ENCODE results near the gene RPTOR.
A peak's percentile ranks its signal among the peaks of the same experiment; 100 is the strongest.

The RPTOR gene

DNA sequence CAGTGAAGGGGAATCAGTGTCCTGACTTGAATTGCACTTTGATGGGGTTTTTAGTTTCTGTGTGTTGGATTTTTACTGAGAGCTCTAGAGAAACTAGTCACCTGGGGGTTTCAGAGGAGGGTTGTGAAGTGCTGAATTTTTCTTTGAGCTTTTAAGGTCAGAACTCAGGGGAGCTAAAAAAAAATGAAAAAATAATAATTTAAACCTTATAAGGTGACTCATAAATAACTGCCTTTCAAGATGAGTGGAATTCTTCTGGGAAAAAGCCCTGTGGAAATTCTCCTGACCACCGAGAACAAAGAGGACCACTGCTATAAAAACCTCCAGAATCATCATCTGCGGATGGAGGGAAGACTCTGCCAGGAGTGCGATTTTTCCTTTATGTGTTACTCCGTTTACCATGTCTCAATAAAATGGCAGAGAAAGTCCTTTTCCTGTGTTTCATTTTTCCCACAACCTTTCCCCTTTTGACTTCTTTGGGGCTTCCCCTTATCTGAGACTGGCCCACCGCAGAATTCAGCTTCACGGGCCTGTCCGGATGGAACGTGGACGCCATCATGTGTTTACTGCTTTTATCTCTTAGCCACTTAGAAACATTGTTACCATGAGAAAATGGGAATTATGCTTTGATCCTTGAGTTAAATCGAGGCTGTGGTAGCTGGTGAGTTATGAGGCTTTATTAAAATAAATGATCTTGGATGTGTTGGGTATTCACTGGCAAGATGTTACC lies 39.7 kb downstream of the RPTOR start:
- no peak overlapping the region for H3K4me3 Mint-ChIP-seq
- peaks cover 29% of the 10 kb centered on the region for H3K36me3 Mint-ChIP-seq (ENCODE audit: low read depth)
- no peaks in the 10 kb centered on the region for H3K9me3 Mint-ChIP-seq
- DNase-seq = no peak
- peak overlapping the region; percentile 53 for H3K27ac Mint-ChIP-seq
- peaks cover 58% of the 10 kb centered on the region for H3K4me1 Mint-ChIP-seq (ENCODE audit: low read depth)
- H3K27me3 Mint-ChIP-seq = no peaks in the 10 kb centered on the region

DNA sequence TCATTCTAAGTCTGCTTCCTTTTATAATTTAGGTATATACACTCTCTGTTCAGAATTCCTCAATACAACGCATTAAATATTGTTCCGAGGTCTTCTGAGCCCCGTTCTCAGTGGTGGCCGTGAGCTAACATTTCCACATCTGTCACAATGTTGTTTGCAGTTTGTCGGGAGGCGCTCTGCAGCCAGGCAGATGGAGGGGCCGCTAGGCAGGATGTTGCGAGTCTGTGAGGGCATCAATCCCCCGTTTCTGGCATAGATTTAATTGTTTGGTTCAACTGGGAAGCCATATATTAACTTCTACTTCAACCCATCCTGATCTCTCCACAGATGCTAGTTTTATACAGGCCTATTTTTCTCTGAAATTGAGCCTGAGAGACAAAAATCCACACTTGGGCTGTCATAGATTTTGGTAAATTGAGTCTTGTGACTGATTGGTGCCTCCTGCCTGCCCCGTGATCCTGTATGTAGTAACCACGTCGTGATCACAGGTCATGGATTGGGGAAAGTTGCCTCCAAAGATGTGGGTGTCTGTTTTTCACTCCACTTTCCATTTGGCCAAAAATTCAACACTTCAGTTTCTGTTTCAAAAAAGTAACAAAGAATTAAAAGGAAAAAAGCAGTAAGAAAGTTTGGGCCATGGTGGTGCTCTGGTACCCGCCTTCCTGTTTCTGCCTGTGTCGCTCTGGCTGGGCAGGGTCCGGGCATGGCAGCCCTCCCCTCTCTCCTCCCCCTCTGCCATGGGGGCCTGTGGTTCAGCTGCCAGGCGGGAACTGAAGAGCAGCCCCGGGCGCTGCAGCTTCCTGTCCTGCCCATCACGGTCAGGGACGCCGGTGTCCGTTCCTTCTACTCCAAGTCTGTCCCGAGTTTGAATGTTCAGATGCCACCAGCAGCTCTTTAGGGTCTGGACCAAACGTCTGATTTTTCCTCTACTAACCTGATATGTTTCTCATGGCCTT lies 41.5 kb downstream of the RPTOR start:
- Mint-ChIP-seq H3K27me3 (no peaks in the 10 kb centered on the region), H3K4me3 (peak overlapping the region; percentile 15), H3K4me1 (ENCODE audit: low read depth) (peaks cover 70% of the 10 kb centered on the region), H3K27ac (peak overlapping the region; percentile 66), H3K36me3 (ENCODE audit: low read depth) (peaks cover 22% of the 10 kb centered on the region), H3K9me3 (no peaks in the 10 kb centered on the region)
- no peak for DNase-seq

- Mint-ChIP-seq H3K27me3 (no peaks in the 10 kb centered on the region), H3K4me1 (ENCODE audit: low read depth) (peaks cover 74% of the 10 kb centered on the region), H3K4me3 (peak overlapping the region; percentile 15), H3K9me3 (no peaks in the 10 kb centered on the region), H3K27ac (peak overlapping the region; percentile 66), H3K36me3 (ENCODE audit: low read depth) (peaks cover 19% of the 10 kb centered on the region)
- DNase-seq = no peak
These were observed 42.2 kb downstream of the RPTOR start for GRCh38 chr17:80586846-80587228.

- Mint-ChIP-seq H3K9me3 (no peaks in the 10 kb centered on the region), H3K27ac (no peak overlapping the region), H3K27me3 (no peaks in the 10 kb centered on the region), H3K4me3 (no peak overlapping the region), H3K36me3 (ENCODE audit: low read depth) (peaks cover 10% of the 10 kb centered on the region), H3K4me1 (ENCODE audit: low read depth) (peaks cover 76% of the 10 kb centered on the region)
- no peak for DNase-seq
These were observed 44.2 kb downstream of the RPTOR start for GRCh38 chr17:80588702-80589383.

GRCh38 chr17:80591788-80592187 lies 47.1 kb downstream of the RPTOR start:
- Mint-ChIP-seq H3K4me1 (ENCODE audit: low read depth) (peaks cover 79% of the 10 kb centered on the region), H3K4me3 (no peak overlapping the region), H3K27ac (peak overlapping the region; percentile 35), H3K9me3 (no peaks in the 10 kb centered on the region), H3K27me3 (no peaks in the 10 kb centered on the region), H3K36me3 (ENCODE audit: low read depth) (peaks cover 4% of the 10 kb centered on the region)
- DNase-seq = no peak

DNA sequence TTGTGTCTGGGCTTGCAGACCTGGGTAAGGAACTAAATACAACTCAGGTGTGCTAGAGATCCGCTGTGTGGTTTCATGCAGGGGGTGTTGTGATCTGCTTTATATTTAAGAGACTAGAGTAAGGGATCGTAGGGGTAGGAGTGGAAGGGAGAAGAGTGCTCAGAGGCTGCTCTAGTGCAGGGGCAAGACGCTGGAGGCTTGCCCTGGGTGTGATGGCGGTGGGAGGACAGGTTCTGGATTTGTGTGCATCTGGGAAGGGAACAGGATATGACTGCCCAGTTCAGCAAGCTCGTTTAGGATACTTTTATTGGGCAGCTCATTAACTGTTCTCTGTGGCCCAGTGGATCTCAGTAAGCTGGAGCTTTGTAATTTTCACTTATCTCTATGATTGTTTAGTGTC lies 47.6 kb downstream of the RPTOR start:
- Mint-ChIP-seq H3K9me3 (no peaks in the 10 kb centered on the region), H3K27me3 (no peaks in the 10 kb centered on the region), H3K36me3 (ENCODE audit: low read depth) (peaks cover under 1% of the 10 kb centered on the region), H3K4me1 (ENCODE audit: low read depth) (peaks cover 80% of the 10 kb centered on the region), H3K27ac (peak overlapping the region; percentile 35), H3K4me3 (no peak overlapping the region)
- DNase-seq = no peak

DNA sequence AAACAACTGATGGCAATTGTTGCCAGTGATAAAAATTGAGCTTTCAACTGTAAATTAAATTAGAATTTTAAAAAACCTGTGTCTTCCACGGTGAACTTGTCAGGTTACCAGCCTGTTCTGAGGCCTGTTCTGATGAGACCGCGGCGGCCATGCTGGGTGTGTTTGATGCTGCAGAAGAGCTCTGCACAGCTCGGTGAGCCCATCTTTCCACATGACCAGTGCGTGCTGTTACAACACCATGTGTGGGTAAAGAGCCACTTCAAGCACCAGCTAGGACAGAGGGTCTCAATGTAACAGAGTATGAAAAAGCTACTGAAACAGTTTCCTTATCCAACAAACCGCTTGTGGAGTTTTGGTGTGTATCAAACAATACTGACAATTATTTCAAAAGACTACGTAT lies 48.5 kb downstream of the RPTOR start:
- no peak for DNase-seq
- H3K9me3 Mint-ChIP-seq = no peaks in the 10 kb centered on the region
- peaks cover 2% of the 10 kb centered on the region for H3K36me3 Mint-ChIP-seq (ENCODE audit: low read depth)
- H3K4me1 Mint-ChIP-seq (ENCODE audit: low read depth) = peaks cover 82% of the 10 kb centered on the region
- no peak overlapping the region for H3K4me3 Mint-ChIP-seq
- H3K27ac Mint-ChIP-seq = no peak overlapping the region
- no peaks in the 10 kb centered on the region for H3K27me3 Mint-ChIP-seq

DNA sequence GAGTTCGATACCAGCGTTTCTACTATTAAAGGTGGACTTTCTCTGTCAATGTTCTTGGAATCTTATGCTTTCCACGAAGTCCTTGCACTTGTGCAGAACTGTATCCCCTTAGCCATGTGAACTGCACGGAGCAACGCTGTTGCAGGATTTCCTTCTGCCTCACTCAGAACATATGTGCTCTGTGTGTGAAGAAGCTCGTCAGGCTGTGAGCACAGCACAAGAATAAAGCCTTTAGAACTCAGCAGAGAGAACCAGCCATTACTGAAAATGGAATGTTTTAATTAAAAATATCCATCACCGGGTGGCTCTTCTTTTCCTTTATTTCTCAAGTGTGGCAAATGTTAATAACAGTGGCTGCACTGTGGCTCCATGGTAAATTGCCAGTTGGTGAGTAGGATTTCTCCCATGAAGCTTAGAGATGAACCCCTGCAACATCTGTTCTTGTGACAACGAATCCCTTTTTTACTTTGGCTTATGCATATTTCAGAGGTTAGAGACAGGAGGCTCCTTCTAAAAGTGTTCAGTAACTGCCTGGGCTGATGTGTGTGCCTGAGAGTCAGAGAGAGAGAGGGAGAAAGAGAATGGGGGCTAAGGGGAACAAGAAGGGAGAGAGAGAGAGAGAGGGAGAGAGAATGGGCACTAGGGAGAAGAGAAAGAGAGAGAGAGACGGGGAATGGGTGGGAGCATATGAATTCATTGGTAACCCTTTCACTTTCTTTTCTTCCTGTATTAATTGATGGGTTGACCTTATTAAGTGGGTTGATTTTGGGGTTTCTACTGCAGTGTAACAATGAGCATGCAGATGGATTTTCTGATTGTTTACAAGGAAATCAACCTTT lies 50.0 kb downstream of the RPTOR start:
- Mint-ChIP-seq H3K4me3 (no peak overlapping the region), H3K36me3 (ENCODE audit: low read depth) (peaks cover 3% of the 10 kb centered on the region), H3K9me3 (no peaks in the 10 kb centered on the region), H3K4me1 (ENCODE audit: low read depth) (peaks cover 86% of the 10 kb centered on the region), H3K27ac (no peak overlapping the region), H3K27me3 (no peaks in the 10 kb centered on the region)
- no peak for DNase-seq

- no peaks in the 10 kb centered on the region for H3K9me3 Mint-ChIP-seq
- no peak overlapping the region for H3K4me3 Mint-ChIP-seq
- no peak for DNase-seq
- peaks cover 14% of the 10 kb centered on the region for H3K36me3 Mint-ChIP-seq (ENCODE audit: low read depth)
- peaks cover 77% of the 10 kb centered on the region for H3K4me1 Mint-ChIP-seq (ENCODE audit: low read depth)
- H3K27ac Mint-ChIP-seq = peak overlapping the region; percentile 80
- no peaks in the 10 kb centered on the region for H3K27me3 Mint-ChIP-seq
These were observed 52.3 kb downstream of the RPTOR start for GRCh38 chr17:80596760-80597608.

GRCh38 chr17:80598813-80599545 lies 54.3 kb downstream of the RPTOR start:
- H3K36me3 Mint-ChIP-seq (ENCODE audit: low read depth) = peaks cover 20% of the 10 kb centered on the region
- no peak for DNase-seq
- peaks cover 82% of the 10 kb centered on the region for H3K4me1 Mint-ChIP-seq (ENCODE audit: low read depth)
- H3K27ac Mint-ChIP-seq = no peak overlapping the region
- H3K4me3 Mint-ChIP-seq = no peak overlapping the region
- no peaks in the 10 kb centered on the region for H3K27me3 Mint-ChIP-seq
- no peaks in the 10 kb centered on the region for H3K9me3 Mint-ChIP-seq

- DNase-seq = no peak
- peak overlapping the region; percentile 52 for H3K27ac Mint-ChIP-seq
- peaks cover 83% of the 10 kb centered on the region for H3K4me1 Mint-ChIP-seq (ENCODE audit: low read depth)
- H3K9me3 Mint-ChIP-seq = no peaks in the 10 kb centered on the region
- no peaks in the 10 kb centered on the region for H3K27me3 Mint-ChIP-seq
- H3K36me3 Mint-ChIP-seq (ENCODE audit: low read depth) = peaks cover 25% of the 10 kb centered on the region
- no peak overlapping the region for H3K4me3 Mint-ChIP-seq
These were observed 55.1 kb downstream of the RPTOR start for GRCh38 chr17:80599546-80600305.

- DNase-seq = no peak
- H3K36me3 Mint-ChIP-seq (ENCODE audit: low read depth) = peaks cover 25% of the 10 kb centered on the region
- H3K9me3 Mint-ChIP-seq = no peaks in the 10 kb centered on the region
- H3K27me3 Mint-ChIP-seq = no peaks in the 10 kb centered on the region
- no peak overlapping the region for H3K4me3 Mint-ChIP-seq
- H3K4me1 Mint-ChIP-seq (ENCODE audit: low read depth) = peaks cover 84% of the 10 kb centered on the region
- H3K27ac Mint-ChIP-seq = no peak overlapping the region
These were observed 56.5 kb downstream of the RPTOR start for GRCh38 chr17:80601146-80601545.

Data from activated T-cell treated with anti-CD3 and anti-CD28 coated beads, Interleukin-2, amount 50 U/mL, for 24 hours (primary cell).